ENCODE data around the gene UGT1A10.
A peak's percentile ranks its signal among the peaks of the same experiment; 100 is the strongest.
"Not testable (repeated sequence)": the region's sequence is repeated elsewhere in the genome, so short reads cannot be mapped to it uniquely, and the experiment has no call there.

UGT1A10 gene

DNA sequence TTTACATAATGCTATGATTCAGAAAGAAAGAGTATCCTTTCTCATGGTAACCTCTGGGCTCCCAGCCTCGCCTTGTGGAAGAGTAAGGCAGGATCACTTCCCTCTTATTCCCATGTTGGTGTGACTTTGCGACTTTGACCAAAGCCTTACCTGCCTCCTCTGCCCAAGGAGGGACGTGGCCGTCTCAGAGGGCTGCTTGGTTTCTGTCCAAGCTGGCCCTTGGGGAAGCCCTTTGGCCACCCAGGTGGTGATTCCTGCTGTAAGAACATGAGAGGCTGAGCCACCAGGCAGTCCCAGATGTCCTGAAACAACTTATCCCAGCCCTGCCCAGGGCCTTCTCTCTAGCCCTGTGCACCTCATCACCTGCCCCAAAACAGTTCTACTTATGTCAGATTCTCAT is 62.5 kb downstream of the UGT1A10 start:
- DNase-seq = no peak

DNA sequence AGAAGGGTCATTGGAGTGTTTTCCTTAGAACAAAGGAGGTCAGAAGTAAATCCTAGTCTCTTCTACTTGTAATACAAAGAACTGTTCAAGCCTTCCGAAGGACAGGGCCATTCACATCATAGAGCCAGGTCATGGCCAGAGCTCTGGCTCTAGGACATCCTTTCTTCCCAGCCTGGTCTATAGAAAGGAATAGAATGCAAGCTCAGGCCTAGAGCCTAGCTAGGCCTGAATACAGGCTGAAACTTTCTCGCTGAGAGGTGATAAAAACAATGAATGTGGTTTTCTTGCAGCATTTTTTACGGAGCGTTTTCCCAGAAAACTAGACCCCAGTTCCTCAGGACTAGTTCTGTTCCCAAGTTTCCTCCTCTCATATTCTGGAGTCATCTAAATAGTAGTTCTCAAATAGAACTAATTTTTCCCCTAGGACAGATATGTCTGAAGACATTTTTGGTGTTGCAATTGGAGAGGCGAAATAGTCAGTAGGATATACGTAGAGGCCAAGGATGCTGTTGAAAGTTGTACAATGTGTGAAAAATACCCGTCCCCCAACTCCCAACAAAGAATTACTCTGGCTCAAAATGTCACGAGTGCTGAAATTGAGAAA is 63.3 kb downstream of the UGT1A10 start:
- DNase-seq = no peak

DNA sequence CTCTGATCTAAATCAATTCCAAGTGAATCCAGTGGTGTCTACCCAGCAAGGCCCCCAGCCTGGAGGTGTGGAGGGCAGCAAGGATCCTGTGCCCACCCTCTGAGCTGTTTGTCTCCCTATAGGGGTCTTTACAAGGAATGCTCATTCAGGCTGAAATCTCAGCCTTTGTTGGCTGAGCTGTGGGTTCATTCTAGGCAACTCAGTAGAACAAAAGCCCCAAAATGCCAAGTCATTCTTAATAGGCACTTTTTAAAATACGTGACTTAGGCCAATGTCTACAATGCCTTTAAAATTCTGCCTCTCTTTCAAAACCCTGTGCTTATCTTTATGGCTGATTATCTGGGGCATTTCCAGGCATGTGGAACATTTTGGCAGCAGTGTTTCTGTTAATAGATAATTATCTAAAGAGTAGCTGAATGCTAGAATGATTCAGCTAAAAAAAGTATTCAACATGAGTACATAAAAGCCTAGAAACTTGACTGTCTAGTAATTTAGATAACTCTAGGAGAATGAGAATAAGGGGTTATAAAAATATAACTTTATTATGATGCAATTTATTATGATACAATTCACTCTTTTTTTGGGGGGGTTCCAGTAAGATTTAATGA is 63.9 kb downstream of the UGT1A10 start:
- no peak for DNase-seq

DNA sequence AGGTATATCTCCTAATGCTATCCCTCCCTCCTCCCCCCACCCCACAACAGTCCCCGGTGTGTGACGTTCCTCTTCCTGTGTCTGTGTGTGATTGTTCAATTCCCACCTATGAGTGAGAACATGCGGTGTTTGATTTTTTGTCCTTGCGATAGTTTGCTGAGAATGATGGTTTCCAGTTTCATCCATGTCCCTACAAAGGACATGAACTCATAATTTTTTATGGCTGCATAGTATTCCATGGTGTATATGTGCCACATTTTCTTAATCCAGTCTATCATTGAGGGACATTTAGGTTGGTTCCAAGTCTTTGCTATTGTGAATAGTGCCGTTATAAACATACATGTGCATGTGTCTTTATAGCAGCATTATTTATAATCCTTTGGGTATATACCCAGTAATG is 64.6 kb downstream of the UGT1A10 start:
- DNase-seq = not testable (repeated sequence)

DNA sequence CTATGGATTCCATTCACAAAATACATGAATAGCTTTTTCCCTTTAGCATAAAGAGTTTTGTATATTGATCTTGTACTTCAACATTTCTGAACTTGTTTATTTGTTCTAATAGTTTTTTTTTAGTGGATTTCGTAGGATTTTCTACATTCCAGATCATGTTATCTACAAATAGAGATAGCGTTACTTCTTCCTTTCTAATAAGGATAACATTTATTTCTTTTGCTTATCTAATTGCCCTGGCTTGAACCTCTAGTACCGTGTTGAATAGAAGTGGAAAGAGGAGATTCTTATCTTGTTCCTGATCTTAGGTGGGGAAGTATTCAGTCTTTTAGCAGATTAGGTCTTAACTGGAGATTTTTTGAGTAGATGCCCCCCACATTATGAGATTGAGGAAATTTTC is 66.0 kb downstream of the UGT1A10 start:
- DNase-seq = no peak

DNA sequence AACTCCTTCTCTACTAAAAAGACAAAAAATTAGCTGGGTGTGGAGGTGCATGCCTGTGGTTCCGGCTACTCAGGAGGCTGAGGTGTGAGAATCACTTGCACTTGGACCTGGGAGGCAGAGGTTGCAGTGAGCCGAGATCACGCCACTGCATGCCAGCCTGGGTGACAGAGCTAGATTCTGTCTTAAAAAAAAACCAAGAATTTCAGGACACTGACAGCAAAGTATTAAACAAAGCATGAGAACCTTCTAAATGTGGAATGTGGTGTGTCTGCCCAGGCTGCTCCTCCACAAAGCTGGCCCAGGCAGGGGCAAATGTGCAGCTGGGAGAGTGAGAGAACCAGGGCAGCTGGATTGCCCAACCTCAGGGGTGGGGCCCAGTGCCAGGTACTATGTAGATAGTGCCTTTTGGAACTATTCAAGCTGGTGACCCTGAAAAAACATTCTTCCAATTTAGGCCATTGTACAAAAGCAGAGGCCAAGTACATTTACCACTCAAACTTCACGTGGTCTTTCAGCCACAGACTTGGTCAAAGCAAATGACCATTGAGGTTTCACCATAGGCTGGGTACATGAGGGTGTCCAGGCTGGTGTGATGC is 69.8 kb downstream of the UGT1A10 start:
- no peak for DNase-seq

DNA sequence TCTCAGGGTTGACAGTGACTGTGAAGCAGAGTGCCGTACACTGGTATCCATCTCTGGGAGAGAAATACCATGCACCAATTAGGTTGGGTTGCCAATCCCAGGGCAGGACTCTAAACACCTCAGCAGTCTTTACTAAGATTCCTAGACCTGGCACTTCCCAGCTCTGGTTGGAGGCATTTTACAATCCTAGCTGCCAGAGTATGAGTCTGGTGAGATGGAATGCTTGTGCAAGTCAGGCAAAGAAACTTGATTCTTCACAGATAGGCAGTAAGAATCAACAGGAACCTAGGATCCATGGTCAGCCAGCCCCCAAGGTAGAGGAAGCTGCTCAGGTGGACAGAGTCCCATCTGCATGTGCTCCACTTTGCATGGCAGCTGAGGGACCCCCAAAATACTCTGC is 70.5 kb downstream of the UGT1A10 start:
- DNase-seq = no peak

DNA sequence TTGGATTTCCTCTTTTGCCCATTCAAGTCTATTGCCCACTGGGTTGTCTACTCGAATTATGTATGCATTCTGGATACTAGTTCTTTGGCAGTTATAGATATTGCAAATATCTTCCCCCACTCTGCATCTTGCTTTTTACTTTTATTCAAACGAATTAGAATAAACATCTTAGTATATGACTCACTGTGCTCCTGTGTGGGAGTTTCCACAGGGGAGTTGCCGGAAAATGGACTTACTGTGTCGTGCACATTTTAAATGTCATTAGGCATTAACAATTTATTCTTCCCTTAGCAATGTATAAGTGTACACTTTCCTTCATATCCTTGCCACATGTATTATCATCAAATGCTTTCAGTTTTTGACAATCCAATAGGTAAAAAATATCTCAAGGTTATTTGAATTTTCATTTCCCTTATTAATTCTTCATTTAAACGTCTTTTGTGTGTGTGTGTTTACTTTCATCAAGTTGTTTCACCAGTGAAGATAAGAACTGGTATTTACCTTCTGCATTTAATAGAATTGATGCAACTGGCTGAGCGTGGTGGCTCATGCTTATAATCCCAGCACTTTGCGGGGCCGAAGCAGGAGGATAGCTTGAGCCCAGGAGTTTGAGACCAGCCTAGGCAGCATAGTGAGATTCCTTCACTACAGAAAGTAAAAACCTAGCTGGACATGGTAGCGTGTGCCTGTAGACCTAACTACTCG is 71.8 kb downstream of the UGT1A10 start:
- DNase-seq = no peak

DNA sequence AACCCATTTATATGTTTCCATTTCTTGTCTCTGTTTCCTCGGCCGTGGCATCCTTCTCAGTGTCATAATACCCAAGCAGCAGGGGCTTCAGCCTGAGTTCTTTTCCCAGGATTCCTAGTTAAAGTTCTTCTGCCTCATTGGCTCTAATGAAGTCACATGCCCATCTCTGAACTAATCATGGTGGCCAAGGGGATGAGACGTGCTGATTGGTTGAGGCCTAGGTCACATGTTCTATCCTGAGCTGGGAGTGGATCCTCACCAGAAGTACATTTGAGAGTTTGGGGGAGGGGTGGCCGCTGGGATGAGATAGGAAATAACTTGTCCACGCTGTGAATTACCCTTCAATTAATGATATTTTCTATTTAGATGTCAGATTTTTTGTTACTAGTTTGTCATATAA is 72.7 kb downstream of the UGT1A10 start:
- DNase-seq = no peak

DNA sequence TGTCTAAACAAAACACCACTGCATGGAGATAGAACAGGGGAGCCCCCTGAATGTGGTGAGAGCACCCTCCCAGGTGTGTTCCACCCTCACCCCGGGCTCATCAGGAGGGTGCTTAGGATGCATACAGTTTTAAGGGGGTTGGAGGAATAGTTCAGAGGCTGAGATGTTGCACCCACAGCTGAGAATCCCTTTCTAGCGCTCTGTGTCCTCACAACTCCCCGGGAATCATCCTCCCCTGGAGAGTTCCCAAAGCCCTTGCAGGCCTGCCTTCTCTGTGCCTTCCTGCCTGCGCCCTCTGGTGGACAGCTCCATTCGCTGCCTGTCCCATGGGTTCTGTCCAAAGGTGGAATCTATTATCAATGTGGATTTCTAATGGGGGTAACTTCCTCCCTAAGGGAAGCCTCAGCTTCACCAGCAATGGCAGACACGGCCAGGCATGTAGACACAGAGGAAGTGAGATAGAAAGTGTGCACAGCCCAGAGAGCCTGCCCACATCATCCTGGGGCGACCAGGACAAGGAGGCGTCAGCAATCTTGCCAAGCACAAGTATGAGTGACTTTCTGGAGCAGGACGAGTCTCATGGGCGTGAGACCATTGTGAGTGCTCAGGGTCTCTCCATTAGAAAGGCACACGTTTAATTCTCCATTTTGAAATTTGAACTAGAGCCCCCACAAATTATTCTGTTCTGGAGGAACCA is 75.2 kb downstream of the UGT1A10 start:
- peak; percentile 58 to 60 for DNase-seq

DNA sequence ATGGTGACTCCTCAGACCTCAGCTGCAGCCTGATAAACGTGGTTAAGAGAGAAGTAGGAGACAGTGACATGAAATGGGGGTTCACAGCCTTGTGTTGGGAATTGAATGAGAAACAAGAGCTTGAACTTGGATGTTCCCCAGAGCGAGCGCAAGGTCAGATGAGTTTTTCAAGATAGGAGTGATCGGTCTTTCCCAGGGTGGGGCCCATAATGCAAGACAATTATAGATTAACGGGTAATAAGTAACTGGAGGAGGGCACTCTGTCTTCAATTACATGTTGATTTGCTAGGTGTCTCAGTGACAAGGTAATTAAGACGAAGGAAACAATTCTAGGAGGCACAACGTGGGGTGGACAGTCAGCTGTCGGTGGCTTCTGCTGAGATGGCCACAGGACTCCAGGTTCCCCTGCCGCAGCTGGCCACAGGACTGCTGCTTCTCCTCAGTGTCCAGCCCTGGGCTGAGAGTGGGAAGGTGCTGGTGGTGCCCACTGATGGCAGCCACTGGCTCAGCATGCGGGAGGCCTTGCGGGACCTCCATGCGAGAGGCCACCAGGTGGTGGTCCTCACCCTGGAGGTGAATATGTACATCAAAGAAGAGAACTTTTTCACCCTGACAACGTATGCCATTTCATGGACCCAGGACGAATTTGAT is 76.5 kb downstream of the UGT1A10 start, which contains the start of gene UGT1A5:
Gene UGT1A5, plus strand, starts transcription at position 297 of the 651 bp plus-strand sequence. Its CDS starts 85 bp downstream, at position 382.
- DNase-seq = no peak

DNA sequence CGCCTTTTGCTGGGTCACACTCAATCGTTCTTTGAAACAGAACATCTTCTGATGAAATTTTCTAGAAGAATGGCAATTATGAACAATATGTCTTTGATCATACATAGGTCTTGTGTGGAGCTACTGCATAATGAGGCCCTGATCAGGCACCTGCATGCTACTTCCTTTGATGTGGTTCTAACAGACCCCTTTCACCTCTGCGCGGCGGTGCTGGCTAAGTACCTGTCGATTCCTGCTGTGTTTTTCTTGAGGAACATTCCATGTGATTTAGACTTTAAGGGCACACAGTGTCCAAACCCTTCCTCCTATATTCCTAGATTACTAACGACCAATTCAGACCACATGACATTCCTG is 77.0 kb downstream of the UGT1A10 start:
- no peak for DNase-seq

DNA sequence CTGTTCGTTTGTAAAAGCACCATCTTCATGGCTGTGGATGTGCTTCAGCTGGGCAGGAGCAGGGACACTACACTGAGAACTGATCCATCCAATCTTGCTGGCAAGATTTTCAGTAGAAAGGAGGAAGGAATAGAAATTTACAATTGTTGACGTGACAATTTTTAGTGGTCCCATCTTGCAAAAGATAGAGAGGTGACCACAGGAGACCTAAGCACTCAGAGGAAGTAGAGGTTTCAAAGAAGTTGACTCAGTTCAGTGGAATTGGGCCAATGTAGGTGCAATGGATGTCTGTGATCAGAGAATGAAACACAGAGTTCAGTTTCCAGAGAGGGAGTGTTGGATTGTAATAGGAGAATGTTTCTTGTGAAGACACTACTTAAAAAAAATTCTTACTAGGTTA is 77.9 kb downstream of the UGT1A10 start:
- no peak for DNase-seq

DNA sequence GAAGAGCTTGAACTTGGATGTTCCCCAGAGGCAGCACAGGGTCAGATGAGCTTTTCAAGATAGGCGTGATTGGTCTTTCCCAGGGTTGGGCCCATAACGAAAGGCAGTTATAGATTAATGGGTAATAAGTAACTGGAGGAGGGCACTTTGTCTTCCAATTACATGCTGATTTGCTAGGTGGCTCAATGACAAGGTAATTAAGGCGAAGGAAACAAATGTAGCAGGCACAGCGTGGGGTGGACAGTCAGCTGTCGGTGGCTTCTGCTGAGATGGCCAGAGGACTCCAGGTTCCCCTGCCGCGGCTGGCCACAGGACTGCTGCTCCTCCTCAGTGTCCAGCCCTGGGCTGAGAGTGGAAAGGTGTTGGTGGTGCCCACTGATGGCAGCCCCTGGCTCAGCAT is 82.3 kb downstream of the UGT1A10 start, which contains the start of gene UGT1A4:
Gene UGT1A4, plus strand, starts transcription at position 185 of the 400 bp plus-strand sequence. Its CDS starts 85 bp downstream, at position 270.
- DNase-seq = no peak

DNA sequence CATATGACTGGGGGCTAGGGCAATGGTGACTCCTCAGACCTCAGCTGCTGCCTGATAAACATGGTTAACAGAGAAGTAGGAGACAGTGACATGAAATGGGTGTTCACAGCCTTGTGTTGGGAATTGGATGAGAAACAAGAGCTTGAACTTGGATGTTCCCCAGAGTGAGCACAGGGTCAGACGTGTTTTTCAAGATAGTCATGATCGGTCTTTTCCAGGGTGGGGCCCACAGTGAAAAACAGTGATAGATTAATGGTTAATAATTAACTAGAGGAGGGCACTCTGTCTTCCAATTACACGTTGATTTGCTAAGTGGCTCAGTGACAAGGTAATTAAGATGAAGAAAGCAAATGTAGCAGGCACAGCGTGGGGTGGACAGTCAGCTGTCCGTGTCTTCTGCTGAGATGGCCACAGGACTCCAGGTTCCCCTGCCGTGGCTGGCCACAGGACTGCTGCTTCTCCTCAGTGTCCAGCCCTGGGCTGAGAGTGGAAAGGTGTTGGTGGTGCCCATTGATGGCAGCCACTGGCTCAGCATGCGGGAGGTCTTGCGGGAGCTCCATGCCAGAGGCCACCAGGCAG is 92.6 kb downstream of the UGT1A10 start, which contains the start of gene UGT1A3:
Gene UGT1A3, plus strand, starts transcription at position 320 of the 579 bp plus-strand sequence. Its CDS starts 85 bp downstream, at position 405.
- no peak for DNase-seq

DNA sequence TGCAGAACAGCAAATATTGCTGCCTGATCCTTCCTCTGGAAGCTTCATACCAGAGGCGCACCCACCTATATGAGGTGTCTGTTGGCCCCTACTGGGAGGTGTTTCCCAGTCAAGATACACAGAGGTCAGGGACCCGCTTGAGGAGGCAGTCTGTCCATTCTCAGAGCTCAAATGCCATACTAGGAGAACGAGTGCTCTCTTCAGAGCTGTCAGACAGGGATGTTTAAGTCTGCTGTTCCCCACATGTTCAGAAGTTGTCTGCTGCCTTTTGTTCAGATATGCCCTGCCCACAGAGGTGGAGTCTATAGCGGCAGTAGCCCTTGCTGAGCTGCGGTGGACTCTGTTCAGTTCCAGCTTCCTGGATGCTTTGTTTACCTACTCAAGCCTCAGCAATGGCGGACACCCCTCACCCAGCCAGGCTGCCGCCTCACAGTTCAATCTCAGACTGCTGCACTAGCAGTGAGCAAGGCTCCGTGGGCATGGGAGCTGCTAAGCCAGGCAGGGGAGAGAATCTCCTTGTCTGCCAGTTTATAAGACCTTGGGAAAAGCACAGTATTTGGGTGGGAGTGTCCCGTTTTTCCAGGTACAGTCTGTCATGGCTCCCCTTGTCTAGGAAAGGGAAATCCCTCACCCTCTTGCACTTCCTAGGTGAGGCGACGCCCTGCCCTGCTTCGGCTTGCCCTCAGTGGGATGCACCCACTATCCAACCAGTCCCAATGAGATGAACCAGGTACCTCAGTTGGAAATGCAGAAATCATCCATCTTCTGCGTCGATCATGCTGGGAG is 100.8 kb downstream of the UGT1A10 start:
- DNase-seq = not testable (repeated sequence)

DNA sequence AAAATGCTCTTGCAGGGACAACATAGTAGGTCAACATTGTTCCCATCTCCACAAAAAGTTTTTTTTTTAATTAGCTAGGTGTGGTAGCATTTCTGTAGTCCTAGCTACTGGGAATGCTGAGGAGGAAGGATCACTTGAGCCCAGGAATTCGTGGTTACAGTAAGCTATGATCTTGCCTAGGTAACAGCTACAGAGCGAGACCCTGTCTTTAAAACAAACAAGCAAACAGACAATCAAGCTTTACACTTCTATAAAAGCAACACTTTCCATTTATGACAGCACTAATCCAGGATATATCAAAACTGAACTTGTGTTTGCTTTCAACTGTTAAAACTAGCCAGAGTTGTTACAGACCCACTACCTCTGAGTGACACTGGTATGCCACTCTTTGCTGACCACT is 104.6 kb downstream of the UGT1A10 start:
- DNase-seq = no peak

DNA sequence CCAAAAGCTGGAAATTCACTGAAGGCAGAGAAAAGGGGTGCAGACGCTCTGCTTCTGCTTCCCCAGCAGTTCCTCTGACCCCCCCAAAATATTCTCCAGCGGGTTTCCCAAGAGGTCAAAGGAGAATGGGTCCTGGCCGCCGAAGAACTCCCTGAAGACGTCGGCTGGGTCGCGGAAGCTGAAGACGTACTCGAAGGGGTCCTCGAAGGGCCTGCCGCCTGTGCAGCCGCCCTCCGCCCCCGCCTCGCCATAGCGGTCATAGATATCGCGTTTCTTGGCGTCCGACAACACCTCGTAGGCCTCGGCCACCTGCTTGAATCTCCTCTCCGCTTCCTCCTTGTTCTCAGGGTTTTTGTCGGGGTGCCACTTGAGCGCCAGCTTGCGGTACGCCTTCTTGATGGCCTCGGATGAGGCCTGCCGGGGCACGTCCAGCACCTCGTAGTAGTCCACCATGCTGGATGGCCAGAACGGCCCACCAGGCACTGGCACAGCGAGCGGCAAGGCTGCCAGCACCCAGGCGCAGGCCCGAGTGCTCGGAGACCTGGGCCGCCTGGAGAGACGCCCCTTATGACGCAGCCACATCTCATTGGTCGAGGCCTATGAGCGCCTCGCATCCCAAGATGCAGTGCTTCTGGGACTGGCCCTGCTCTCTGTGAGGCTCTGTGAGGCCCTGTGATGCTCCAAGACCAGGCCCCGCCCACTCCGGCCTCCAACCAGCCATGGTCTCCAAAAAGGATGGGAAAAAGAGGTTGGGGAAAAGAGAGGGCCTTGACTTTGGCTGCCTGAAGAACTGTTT is 107.4 kb downstream of the UGT1A10 start:
- DNase-seq = no peak

DNA sequence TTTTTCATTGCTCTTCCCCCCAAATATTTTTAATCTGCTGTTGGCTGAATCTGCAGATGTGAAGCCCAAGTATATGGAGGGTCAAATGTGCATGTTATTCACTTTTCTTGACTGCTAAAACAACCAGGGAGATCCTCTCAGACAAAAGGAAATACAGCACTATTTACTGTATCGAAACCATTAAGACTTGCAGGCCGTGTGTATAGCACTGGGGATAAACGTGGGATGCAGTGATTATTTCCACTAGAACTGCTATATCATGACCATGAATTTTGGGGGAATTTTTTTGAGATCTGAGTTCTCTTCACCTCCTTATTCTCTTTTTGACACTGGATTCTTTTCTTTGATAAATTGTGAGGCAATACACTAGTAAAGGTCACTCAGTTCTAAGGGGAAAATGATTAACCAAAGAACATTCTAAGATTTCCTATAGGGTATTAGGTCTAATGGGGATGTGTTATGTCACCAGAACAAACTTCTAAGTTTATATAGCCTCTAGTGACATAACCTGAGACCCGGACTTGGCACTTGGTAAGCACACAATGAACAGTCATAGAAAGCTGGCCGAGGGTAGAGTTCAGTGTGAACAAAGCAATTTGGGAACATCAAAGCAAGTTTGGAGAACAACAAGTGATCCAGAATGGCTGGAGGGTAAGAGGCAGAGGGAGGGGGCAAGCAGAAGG is 109.0 kb downstream of the UGT1A10 start:
- no peak for DNase-seq

DNA sequence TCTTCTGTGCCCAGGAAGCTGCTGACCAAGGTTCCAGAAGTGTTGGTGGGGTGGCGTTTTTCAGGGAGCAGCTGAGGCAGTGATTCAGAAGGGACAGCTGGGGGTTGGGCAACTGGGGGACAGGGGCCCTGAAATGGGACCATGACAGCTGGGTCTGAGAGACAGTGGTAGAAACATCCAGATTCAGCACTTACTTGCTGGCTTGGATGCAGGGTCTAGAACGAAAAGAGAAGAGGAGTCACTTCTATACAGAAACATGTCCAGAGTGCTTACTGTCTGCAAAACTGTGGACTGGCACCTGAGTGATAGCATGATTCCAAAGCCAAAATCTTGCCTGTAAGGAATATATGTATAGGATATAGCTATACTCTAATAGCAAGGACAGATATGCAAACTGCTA is 109.6 kb downstream of the UGT1A10 start:
- DNase-seq = not testable (repeated sequence)
